Nucleus accumbens (tissue), 56 donors: ENCODE data around the gene EXOC6.
"Not testable (repeated sequence)": the region's sequence is repeated elsewhere in the genome, so short reads cannot be mapped to it uniquely, and the experiment has no call there.

ENCODE experiments used
- DNase-seq, 56 donors: peaks; one replicate each; lab custom pipeline; 2025; lab: John Stamatoyannopoulos, UW

Gene EXOC6

DNA sequence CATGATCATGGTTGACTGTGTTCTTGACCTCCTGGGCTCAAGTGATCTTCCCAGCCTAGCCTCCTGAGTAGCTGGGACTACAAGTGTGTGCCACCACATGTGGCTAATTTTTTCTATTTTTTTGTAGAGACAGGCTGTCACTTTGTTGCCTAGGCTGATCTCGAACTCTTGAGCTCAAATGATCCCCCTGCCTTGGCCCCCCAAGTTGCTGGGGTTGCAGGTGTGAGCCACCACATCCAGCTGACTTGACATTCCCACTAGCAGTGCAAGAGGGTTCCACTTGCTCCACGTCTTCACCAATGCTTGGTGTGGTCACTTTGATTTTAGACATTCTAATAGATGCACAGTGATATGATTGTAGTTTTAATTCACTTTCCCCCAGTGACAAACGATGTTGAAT lies 250.5 kb downstream of the EXOC6 start:
- no peak for DNase-seq

DNA sequence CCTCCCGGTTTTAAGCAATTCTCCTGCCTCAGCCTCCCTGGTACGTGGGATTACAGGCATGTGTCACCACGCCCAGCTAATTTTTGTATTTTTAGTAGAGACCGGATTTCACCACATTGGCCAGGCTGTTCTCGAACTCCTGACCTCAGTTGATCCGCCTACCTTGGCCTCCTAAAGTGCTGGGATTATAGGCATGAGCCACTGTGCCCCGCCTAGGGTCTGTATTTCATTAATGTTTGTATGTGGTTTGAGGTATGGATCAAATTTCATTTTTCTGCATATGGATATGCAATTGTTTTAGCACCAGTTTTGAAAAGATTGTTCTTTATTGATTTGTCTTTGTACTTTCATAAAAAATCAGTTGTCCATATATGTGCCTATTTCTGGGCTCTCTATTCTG lies 251.3 kb downstream of the EXOC6 start:
- no peak for DNase-seq

DNA sequence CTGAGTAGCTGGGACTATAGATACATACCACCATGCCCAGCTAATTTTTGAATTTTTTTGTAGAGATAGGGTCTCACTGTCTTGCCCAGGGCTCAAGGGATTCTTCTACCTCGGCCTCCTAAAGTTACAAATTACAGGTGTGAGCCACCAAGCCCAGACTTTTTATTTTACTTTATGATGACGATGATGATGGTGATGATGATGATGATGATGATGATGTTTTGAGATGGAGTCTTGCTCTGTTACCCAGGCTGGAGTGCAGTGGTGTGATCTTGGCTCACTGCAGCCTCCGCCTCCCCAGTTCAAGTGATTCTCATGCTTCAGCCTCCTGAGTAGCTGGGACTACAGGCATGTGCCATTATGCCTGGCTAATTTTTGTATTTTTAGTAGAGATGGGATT lies 252.8 kb downstream of the EXOC6 start:
- DNase-seq = not testable (repeated sequence)

- DNase-seq = no peak
Observed at GRCh38 chr10:93103953-93104352, 255.6 kb downstream of the EXOC6 start.

DNA sequence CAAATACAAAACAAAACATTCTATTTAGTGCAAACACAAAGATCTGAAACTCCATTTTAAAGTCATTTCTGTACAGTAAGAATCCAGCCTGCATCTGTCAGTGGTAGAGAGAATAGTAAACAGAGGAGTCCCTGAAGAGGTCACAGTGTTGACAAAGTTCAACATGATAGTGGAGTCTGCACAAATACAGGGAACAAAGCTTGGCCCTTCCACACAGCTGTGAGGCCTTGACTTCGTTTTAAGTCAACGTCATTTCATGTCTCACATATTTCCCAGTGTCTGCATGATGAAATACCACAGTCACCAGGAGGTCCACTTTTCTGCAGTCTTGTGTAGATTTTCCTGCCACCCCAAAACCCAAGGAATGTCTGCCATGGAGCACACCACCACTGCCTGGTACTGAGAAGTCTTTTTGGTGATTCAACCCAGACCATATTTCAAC lies 258.3 kb downstream of the EXOC6 start:
- DNase-seq = no peak
